ENCODE data around the gene RPL4. TPM values are rescaled to one million over a fixed set of nuclear protein-coding genes. Genes with fewer than 3 reads are reported as not detected.
"Not testable (repeated sequence)": the region's sequence is repeated elsewhere in the genome, so short reads cannot be mapped to it uniquely, and the experiment has no call there.

Gene RPL4
- total RNA-seq, 1 donor, result 2,311 TPM

DNA sequence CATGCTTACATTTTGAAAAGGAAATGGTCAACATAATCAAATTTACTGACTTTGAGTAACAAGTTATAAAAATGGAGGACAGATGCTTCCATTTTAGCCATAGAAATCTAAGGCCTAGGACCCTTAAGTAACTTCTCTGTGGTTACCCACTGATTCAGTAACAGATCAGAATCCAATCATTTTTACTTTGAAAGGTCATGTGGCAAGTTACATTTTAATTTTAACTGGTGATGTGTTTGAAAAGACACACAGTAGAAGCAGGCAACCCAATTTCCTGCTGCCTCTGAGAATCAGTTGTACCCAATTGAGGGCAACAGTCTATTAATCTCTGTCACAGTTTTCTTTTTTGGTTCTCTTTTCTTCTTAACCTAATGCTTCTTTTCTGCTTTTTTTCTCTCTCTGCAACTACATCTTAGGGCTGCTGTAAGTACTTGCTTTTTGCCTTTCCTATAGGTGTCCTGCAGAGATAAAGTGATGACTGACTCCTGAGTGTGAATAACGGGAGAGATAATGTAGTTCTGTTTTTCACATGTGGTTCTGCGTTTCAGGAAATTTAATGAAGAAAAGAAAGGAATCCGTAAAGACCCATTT lies 3.7 kb upstream of the RPL4 start:
- Histone ChIP-seq H3K27me3 (ENCODE audit: insufficient read depth, low read length) (no peaks in the 10 kb centered on the region), H3K36me3 (ENCODE audit: insufficient read depth, low read length) (peaks cover 7% of the 10 kb centered on the region), H3K4me3 (ENCODE audit: insufficient read depth, low read length) (no peak overlapping the region), H3K27ac (ENCODE audit: low read depth, low read length) (no peak overlapping the region), H2AFZ (ENCODE audit: low read length) (no peak overlapping the region), H3K4me2 (ENCODE audit: insufficient read depth, low read length) (no peak overlapping the region), H3K9me3 (ENCODE audit: low read depth, low read length) (no peaks in the 10 kb centered on the region), H3K79me2 (ENCODE audit: insufficient read depth, low read length) (peaks cover 49% of the 10 kb centered on the region), H4K20me1 (ENCODE audit: insufficient read depth, low read length) (peaks cover 8% of the 10 kb centered on the region), H3K4me1 (ENCODE audit: insufficient read depth, low read length) (peaks cover 4% of the 10 kb centered on the region)
- DNase-seq (ENCODE audit: insufficient read length, low spot score, missing footprints), result no peak
- TF ChIP-seq, protein P1, sequence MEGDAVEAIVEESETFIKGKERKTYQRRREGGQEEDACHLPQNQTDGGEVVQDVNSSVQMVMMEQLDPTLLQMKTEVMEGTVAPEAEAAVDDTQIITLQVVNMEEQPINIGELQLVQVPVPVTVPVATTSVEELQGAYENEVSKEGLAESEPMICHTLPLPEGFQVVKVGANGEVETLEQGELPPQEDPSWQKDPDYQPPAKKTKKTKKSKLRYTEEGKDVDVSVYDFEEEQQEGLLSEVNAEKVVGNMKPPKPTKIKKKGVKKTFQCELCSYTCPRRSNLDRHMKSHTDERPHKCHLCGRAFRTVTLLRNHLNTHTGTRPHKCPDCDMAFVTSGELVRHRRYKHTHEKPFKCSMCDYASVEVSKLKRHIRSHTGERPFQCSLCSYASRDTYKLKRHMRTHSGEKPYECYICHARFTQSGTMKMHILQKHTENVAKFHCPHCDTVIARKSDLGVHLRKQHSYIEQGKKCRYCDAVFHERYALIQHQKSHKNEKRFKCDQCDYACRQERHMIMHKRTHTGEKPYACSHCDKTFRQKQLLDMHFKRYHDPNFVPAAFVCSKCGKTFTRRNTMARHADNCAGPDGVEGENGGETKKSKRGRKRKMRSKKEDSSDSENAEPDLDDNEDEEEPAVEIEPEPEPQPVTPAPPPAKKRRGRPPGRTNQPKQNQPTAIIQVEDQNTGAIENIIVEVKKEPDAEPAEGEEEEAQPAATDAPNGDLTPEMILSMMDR (IDR thresholded peaks at IDR 0.05; ENCODE audit: extremely low read depth, low read depth, low read length), result no peak

GRCh38 chr15:66505818-66506217 lies 1.2 kb upstream of the RPL4 start:
- Histone ChIP-seq H3K27ac (ENCODE audit: low read depth, low read length) (peak overlapping the region; percentile 92), H2AFZ (ENCODE audit: low read length) (peak overlapping the region; percentile 90), H4K20me1 (ENCODE audit: insufficient read depth, low read length) (peaks cover 30% of the 10 kb centered on the region), H3K79me2 (ENCODE audit: insufficient read depth, low read length) (peaks cover 73% of the 10 kb centered on the region), H3K4me3 (ENCODE audit: insufficient read depth, low read length) (peak overlapping the region; percentile 78), H3K4me2 (ENCODE audit: insufficient read depth, low read length) (peak overlapping the region; percentile 93), H3K4me1 (ENCODE audit: insufficient read depth, low read length) (peaks cover 18% of the 10 kb centered on the region), H3K9me3 (ENCODE audit: low read depth, low read length) (no peaks in the 10 kb centered on the region), H3K27me3 (ENCODE audit: insufficient read depth, low read length) (no peaks in the 10 kb centered on the region), H3K36me3 (ENCODE audit: insufficient read depth, low read length) (peaks cover 30% of the 10 kb centered on the region)
- TF ChIP-seq, protein P1 (IDR thresholded peaks at IDR 0.05; ENCODE audit: extremely low read depth, low read depth, low read length), result no peak
- DNase-seq (ENCODE audit: insufficient read length, low spot score, missing footprints), result no peak

- Histone ChIP-seq H3K4me2 (ENCODE audit: insufficient read depth, low read length) (peak overlapping the region; percentile 93), H3K4me1 (ENCODE audit: insufficient read depth, low read length) (peaks cover 18% of the 10 kb centered on the region), H3K36me3 (ENCODE audit: insufficient read depth, low read length) (peaks cover 34% of the 10 kb centered on the region), H3K27me3 (ENCODE audit: insufficient read depth, low read length) (no peaks in the 10 kb centered on the region), H4K20me1 (ENCODE audit: insufficient read depth, low read length) (peaks cover 31% of the 10 kb centered on the region), H3K79me2 (ENCODE audit: insufficient read depth, low read length) (peaks cover 73% of the 10 kb centered on the region), H3K4me3 (ENCODE audit: insufficient read depth, low read length) (peak overlapping the region; percentile 78), H3K27ac (ENCODE audit: low read depth, low read length) (peak overlapping the region; percentile 92), H3K9me3 (ENCODE audit: low read depth, low read length) (no peaks in the 10 kb centered on the region), H2AFZ (ENCODE audit: low read length) (peak overlapping the region; percentile 90)
- TF ChIP-seq, protein P1 (IDR thresholded peaks at IDR 0.05; ENCODE audit: extremely low read depth, low read depth, low read length), result no peak
- DNase-seq (ENCODE audit: insufficient read length, low spot score, missing footprints), result no peak
These were observed 766 bp upstream of the RPL4 start for GRCh38 chr15:66505430-66505811.

- Histone ChIP-seq H3K27me3 (ENCODE audit: insufficient read depth, low read length) (no peaks in the 10 kb centered on the region), H2AFZ (ENCODE audit: low read length) (peak overlapping the region; percentile 90), H3K4me3 (ENCODE audit: insufficient read depth, low read length) (peak overlapping the region; percentile 78), H3K9me3 (ENCODE audit: low read depth, low read length) (no peaks in the 10 kb centered on the region), H3K79me2 (ENCODE audit: insufficient read depth, low read length) (peaks cover 73% of the 10 kb centered on the region), H3K4me2 (ENCODE audit: insufficient read depth, low read length) (peak overlapping the region; percentile 93), H3K27ac (ENCODE audit: low read depth, low read length) (peak overlapping the region; percentile 92), H3K4me1 (ENCODE audit: insufficient read depth, low read length) (peaks cover 18% of the 10 kb centered on the region), H4K20me1 (ENCODE audit: insufficient read depth, low read length) (peaks cover 33% of the 10 kb centered on the region), H3K36me3 (ENCODE audit: insufficient read depth, low read length) (peaks cover 48% of the 10 kb centered on the region)
- TF ChIP-seq, protein P1 (IDR thresholded peaks at IDR 0.05; ENCODE audit: extremely low read depth, low read depth, low read length), result no peak
- DNase-seq (ENCODE audit: insufficient read length, low spot score, missing footprints), result no peak
These were observed 684 bp downstream of the RPL4 start for GRCh38 chr15:66503780-66504562.

- Histone ChIP-seq H3K4me1 (ENCODE audit: insufficient read depth, low read length) (peaks cover 19% of the 10 kb centered on the region), H4K20me1 (ENCODE audit: insufficient read depth, low read length) (peaks cover 41% of the 10 kb centered on the region), H3K79me2 (ENCODE audit: insufficient read depth, low read length) (peaks cover 67% of the 10 kb centered on the region), H3K27ac (ENCODE audit: low read depth, low read length) (peak overlapping the region; percentile 92), H3K4me3 (ENCODE audit: insufficient read depth, low read length) (peak overlapping the region; percentile 78), H3K36me3 (ENCODE audit: insufficient read depth, low read length) (peaks cover 57% of the 10 kb centered on the region), H3K4me2 (ENCODE audit: insufficient read depth, low read length) (peak overlapping the region; percentile 93)
- H3K9me3 ChIP-seq (ENCODE audit: low read depth, low read length); H3K27me3 ChIP-seq (ENCODE audit: insufficient read depth, low read length); H2AFZ ChIP-seq (ENCODE audit: low read length); DNase-seq (ENCODE audit: insufficient read length, low spot score, missing footprints): not testable (repeated sequence)
These were observed 1.5 kb downstream of the RPL4 start for GRCh38 chr15:66503041-66503648.
